ENCODE data around the gene MKLN1.

MKLN1 gene

GRCh38 chr7:131357282-131357880 is 29.7 kb downstream of the MKLN1 start:
- Histone ChIP-seq H3K79me1 (ENCODE audit: low read length) (peaks cover 8% of the 10 kb centered on the region), H3K79me2 (ENCODE audit: control insufficient read depth, insufficient read depth, low read length) (peaks cover 41% of the 10 kb centered on the region), H3K36me3 (ENCODE audit: control insufficient read depth, insufficient read depth, low read length) (no peaks in the 10 kb centered on the region), H3K4me1 (ENCODE audit: control insufficient read depth, low read depth, low read length) (peaks cover 2% of the 10 kb centered on the region), H2BK15ac (replicated peaks; ENCODE audit: low read depth) (no peak overlapping the region), H3K27me3 (ENCODE audit: insufficient read depth, low read length, poor library complexity) (no peaks in the 10 kb centered on the region), H2BK5ac (ENCODE audit: low read length) (no peak overlapping the region), H2AK5ac (ENCODE audit: low read length) (no peak overlapping the region), H2BK120ac (ENCODE audit: low read depth, low read length) (no peak overlapping the region), H3K4me2 (ENCODE audit: low read length) (no peak overlapping the region), H3K4me3 (ENCODE audit: low read length) (no peak overlapping the region), H3K23ac (ENCODE audit: low read length) (no peak overlapping the region), H4K5ac (ENCODE audit: low read length) (no peak overlapping the region), H3K4ac (ENCODE audit: low read depth, low read length) (no peak overlapping the region), H3K18ac (ENCODE audit: low read length) (no peak overlapping the region), H4K8ac (ENCODE audit: low read depth, low read length) (no peak overlapping the region), H3K27ac (ENCODE audit: low read depth, low read length) (no peak overlapping the region), H3K9ac (ENCODE audit: low read length) (no peak overlapping the region), H3K56ac (ENCODE audit: low read length) (no peak overlapping the region)
- WGBS (ENCODE audit: extremely low coverage, insufficient coverage, low lambda C conversion rate) = no CpG with 5 or more reads among the region's 3 CpGs
- DNase-seq = no peak

GRCh38 chr7:131358636-131359035 is 31.0 kb downstream of the MKLN1 start:
- H4K8ac ChIP-seq (ENCODE audit: low read depth, low read length) = no peak overlapping the region
- no peak overlapping the region for H3K9ac ChIP-seq (ENCODE audit: low read length)
- H2BK5ac ChIP-seq (ENCODE audit: low read length) = no peak overlapping the region
- H3K4me2 ChIP-seq (ENCODE audit: low read length) = no peak overlapping the region
- no peaks in the 10 kb centered on the region for H3K27me3 ChIP-seq (ENCODE audit: insufficient read depth, low read length, poor library complexity)
- H2BK15ac ChIP-seq (replicated peaks; ENCODE audit: low read depth) = no peak overlapping the region
- H3K36me3 ChIP-seq (ENCODE audit: control insufficient read depth, insufficient read depth, low read length) = no peaks in the 10 kb centered on the region
- no peak overlapping the region for H2BK120ac ChIP-seq (ENCODE audit: low read depth, low read length)
- H2AK5ac ChIP-seq (ENCODE audit: low read length) = no peak overlapping the region
- DNase-seq = no peak
- no peak overlapping the region for H3K18ac ChIP-seq (ENCODE audit: low read length)
- no peak overlapping the region for H3K4ac ChIP-seq (ENCODE audit: low read depth, low read length)
- peaks cover 8% of the 10 kb centered on the region for H3K79me1 ChIP-seq (ENCODE audit: low read length)
- peaks cover 5% of the 10 kb centered on the region for H3K4me1 ChIP-seq (ENCODE audit: control insufficient read depth, low read depth, low read length)
- H4K5ac ChIP-seq (ENCODE audit: low read length) = no peak overlapping the region
- H3K23ac ChIP-seq (ENCODE audit: low read length) = no peak overlapping the region
- no peak overlapping the region for H3K56ac ChIP-seq (ENCODE audit: low read length)
- H3K27ac ChIP-seq (ENCODE audit: low read depth, low read length) = no peak overlapping the region
- H3K79me2 ChIP-seq (ENCODE audit: control insufficient read depth, insufficient read depth, low read length) = peaks cover 38% of the 10 kb centered on the region
- WGBS (ENCODE audit: extremely low coverage, insufficient coverage, low lambda C conversion rate) = no CpG with 5 or more reads among the region's 3 CpGs
- no peak overlapping the region for H3K4me3 ChIP-seq (ENCODE audit: low read length)

GRCh38 chr7:131359136-131359776 is 31.6 kb downstream of the MKLN1 start:
- H3K18ac ChIP-seq (ENCODE audit: low read length) = no peak overlapping the region
- no peak overlapping the region for H4K8ac ChIP-seq (ENCODE audit: low read depth, low read length)
- H2BK5ac ChIP-seq (ENCODE audit: low read length) = no peak overlapping the region
- peaks cover 8% of the 10 kb centered on the region for H3K79me1 ChIP-seq (ENCODE audit: low read length)
- no peaks in the 10 kb centered on the region for H3K27me3 ChIP-seq (ENCODE audit: insufficient read depth, low read length, poor library complexity)
- H3K4me2 ChIP-seq (ENCODE audit: low read length) = no peak overlapping the region
- H4K5ac ChIP-seq (ENCODE audit: low read length) = no peak overlapping the region
- peaks cover 37% of the 10 kb centered on the region for H3K79me2 ChIP-seq (ENCODE audit: control insufficient read depth, insufficient read depth, low read length)
- H2BK120ac ChIP-seq (ENCODE audit: low read depth, low read length) = no peak overlapping the region
- no peak overlapping the region for H3K4me3 ChIP-seq (ENCODE audit: low read length)
- H3K4me1 ChIP-seq (ENCODE audit: control insufficient read depth, low read depth, low read length) = peaks cover 5% of the 10 kb centered on the region
- H3K23ac ChIP-seq (ENCODE audit: low read length) = no peak overlapping the region
- no peak overlapping the region for H3K9ac ChIP-seq (ENCODE audit: low read length)
- WGBS (ENCODE audit: extremely low coverage, insufficient coverage, low lambda C conversion rate) = no CpG with 5 or more reads among the region's 3 CpGs
- H3K56ac ChIP-seq (ENCODE audit: low read length) = no peak overlapping the region
- H2BK15ac ChIP-seq (replicated peaks; ENCODE audit: low read depth) = no peak overlapping the region
- H3K27ac ChIP-seq (ENCODE audit: low read depth, low read length) = no peak overlapping the region
- no peak for DNase-seq
- no peak overlapping the region for H3K4ac ChIP-seq (ENCODE audit: low read depth, low read length)
- H2AK5ac ChIP-seq (ENCODE audit: low read length) = no peak overlapping the region
- H3K36me3 ChIP-seq (ENCODE audit: control insufficient read depth, insufficient read depth, low read length) = no peaks in the 10 kb centered on the region

GRCh38 chr7:131363719-131364118 is 36.0 kb downstream of the MKLN1 start:
- Histone ChIP-seq H3K23ac (ENCODE audit: low read length) (no peak overlapping the region), H2BK120ac (ENCODE audit: low read depth, low read length) (no peak overlapping the region), H3K27me3 (ENCODE audit: insufficient read depth, low read length, poor library complexity) (no peaks in the 10 kb centered on the region), H4K5ac (ENCODE audit: low read length) (no peak overlapping the region), H3K4me1 (ENCODE audit: control insufficient read depth, low read depth, low read length) (peaks cover 7% of the 10 kb centered on the region), H2AK5ac (ENCODE audit: low read length) (no peak overlapping the region), H3K4me2 (ENCODE audit: low read length) (no peak overlapping the region), H3K56ac (ENCODE audit: low read length) (no peak overlapping the region), H2BK15ac (replicated peaks; ENCODE audit: low read depth) (no peak overlapping the region), H3K79me2 (ENCODE audit: control insufficient read depth, insufficient read depth, low read length) (peaks cover 45% of the 10 kb centered on the region), H3K36me3 (ENCODE audit: control insufficient read depth, insufficient read depth, low read length) (no peaks in the 10 kb centered on the region), H3K79me1 (ENCODE audit: low read length) (peaks cover 3% of the 10 kb centered on the region), H2BK5ac (ENCODE audit: low read length) (no peak overlapping the region), H4K8ac (ENCODE audit: low read depth, low read length) (no peak overlapping the region), H3K4ac (ENCODE audit: low read depth, low read length) (no peak overlapping the region), H3K27ac (ENCODE audit: low read depth, low read length) (no peak overlapping the region), H3K4me3 (ENCODE audit: low read length) (no peak overlapping the region), H3K9ac (ENCODE audit: low read length) (no peak overlapping the region), H3K18ac (ENCODE audit: low read length) (no peak overlapping the region)
- WGBS (ENCODE audit: extremely low coverage, insufficient coverage, low lambda C conversion rate) = no CpG with 5 or more reads among the region's 2 CpGs
- DNase-seq = peak; percentile 56

- H3K56ac ChIP-seq (ENCODE audit: low read length) = no peak overlapping the region
- no peak overlapping the region for H2BK15ac ChIP-seq (replicated peaks; ENCODE audit: low read depth)
- DNase-seq = no peak
- no peak overlapping the region for H2BK120ac ChIP-seq (ENCODE audit: low read depth, low read length)
- no peak overlapping the region for H3K4me3 ChIP-seq (ENCODE audit: low read length)
- H3K79me1 ChIP-seq (ENCODE audit: low read length) = peaks cover 3% of the 10 kb centered on the region
- WGBS (ENCODE audit: extremely low coverage, insufficient coverage, low lambda C conversion rate) = no CpG with 5 or more reads among the region's 4 CpGs
- H2AK5ac ChIP-seq (ENCODE audit: low read length) = no peak overlapping the region
- no peak overlapping the region for H3K9ac ChIP-seq (ENCODE audit: low read length)
- H3K18ac ChIP-seq (ENCODE audit: low read length) = no peak overlapping the region
- H3K27me3 ChIP-seq (ENCODE audit: insufficient read depth, low read length, poor library complexity) = no peaks in the 10 kb centered on the region
- no peak overlapping the region for H2BK5ac ChIP-seq (ENCODE audit: low read length)
- no peak overlapping the region for H3K4me2 ChIP-seq (ENCODE audit: low read length)
- no peaks in the 10 kb centered on the region for H3K36me3 ChIP-seq (ENCODE audit: control insufficient read depth, insufficient read depth, low read length)
- H3K4ac ChIP-seq (ENCODE audit: low read depth, low read length) = no peak overlapping the region
- peaks cover 39% of the 10 kb centered on the region for H3K79me2 ChIP-seq (ENCODE audit: control insufficient read depth, insufficient read depth, low read length)
- peaks cover 7% of the 10 kb centered on the region for H3K4me1 ChIP-seq (ENCODE audit: control insufficient read depth, low read depth, low read length)
- H4K8ac ChIP-seq (ENCODE audit: low read depth, low read length) = no peak overlapping the region
- H3K27ac ChIP-seq (ENCODE audit: low read depth, low read length) = no peak overlapping the region
- H3K23ac ChIP-seq (ENCODE audit: low read length) = no peak overlapping the region
- H4K5ac ChIP-seq (ENCODE audit: low read length) = no peak overlapping the region
These were observed 37.2 kb downstream of the MKLN1 start for GRCh38 chr7:131364767-131365344.
